ENCODE measurements around the gene ATP6V0C.
"Not testable (repeated sequence)": the region's sequence is repeated elsewhere in the genome, so short reads cannot be mapped to it uniquely, and the experiment has no call there.

ATP6V0C gene

DNA sequence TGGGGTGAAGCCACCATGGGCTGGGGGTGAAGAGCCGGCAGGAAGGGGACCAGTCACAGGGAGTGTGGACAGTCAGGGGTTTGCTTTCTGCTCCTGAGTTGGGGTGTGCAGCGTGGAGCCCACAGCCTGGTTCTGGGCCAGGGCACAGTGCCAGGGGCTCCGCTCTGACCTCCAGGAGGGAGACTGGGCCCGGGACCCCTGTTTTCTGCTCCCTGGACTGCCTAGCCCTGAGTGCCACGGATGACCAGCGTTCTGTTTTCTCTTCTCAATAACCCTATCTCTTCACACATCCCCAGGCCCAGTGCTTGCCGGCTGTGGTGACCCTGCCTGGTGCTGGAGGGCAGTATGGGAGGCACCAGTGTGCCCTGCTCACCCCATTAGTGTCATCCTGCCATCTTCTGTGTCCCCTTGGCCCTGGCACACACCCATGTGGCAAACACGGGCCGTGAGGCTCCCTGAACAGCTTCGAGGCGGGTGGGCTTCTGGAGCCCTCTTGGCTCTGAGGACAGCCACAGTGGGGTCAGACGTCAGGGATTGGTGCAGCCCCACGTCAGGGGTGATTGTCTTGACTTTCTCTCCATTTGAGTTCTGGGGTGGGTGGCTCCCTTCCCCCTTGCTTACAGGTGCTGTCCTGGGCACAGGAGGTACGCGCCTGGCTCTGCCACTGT, 16.3 kb downstream of the ATP6V0C start:
- DNase-seq, result no peak

DNA sequence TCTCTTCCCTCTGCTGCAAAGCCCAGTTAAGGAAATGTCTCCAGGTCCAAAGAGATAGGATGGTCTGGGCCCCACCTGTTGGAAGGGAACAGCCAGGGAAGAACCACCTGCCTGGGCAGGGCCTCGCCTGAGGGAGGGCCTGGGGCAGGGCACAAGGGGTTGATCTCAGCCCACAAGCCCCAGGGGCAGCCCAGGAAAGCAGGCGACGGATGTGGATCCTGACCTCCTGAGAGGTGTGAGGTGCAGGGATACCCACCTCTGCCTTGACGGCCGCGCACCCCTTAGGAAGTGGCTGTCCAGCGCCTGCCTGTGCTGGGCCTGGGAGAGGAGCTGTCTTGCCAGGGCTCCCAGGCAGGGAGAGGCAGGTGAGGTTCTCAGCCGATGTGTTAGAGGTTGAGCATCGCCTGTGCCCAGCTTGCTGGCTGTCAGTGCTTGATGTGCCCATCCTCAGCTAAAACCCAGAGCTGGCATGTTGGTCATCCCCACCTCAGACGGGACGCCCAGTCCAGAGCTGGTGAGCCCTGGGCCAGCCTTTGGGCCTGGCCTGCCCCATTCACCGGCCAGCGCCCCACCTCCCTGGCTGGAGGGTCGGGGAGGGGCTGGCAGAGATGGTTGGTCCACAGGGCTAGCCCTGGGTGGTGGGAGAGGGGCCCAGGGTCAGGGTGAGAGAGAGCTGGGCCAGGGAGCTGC, 17.0 kb downstream of the ATP6V0C start:
- DNase-seq, result no peak

DNA sequence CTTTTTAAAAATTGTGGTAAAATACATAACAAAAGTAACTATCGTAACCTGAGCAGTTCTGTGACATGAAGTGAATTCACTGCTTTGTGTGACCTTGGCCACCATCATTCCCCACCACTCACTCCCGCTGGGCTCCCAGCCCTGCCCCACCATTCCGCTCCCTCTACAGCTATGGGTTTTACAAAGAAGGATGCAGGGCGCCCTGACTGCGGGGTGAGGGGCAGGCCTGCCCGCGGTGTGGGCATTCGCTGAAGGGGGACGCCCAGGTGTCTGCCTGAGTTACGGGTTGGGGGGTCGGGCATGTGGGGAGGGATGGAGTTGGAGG, 17.6 kb downstream of the ATP6V0C start, which contains the start of gene CEMP1:
TSS of gene CEMP1 (minus strand) at position 38 of the 325 bp plus-strand sequence. CDS start 335 bp downstream, outside the sequence.
- no peak for DNase-seq

DNA sequence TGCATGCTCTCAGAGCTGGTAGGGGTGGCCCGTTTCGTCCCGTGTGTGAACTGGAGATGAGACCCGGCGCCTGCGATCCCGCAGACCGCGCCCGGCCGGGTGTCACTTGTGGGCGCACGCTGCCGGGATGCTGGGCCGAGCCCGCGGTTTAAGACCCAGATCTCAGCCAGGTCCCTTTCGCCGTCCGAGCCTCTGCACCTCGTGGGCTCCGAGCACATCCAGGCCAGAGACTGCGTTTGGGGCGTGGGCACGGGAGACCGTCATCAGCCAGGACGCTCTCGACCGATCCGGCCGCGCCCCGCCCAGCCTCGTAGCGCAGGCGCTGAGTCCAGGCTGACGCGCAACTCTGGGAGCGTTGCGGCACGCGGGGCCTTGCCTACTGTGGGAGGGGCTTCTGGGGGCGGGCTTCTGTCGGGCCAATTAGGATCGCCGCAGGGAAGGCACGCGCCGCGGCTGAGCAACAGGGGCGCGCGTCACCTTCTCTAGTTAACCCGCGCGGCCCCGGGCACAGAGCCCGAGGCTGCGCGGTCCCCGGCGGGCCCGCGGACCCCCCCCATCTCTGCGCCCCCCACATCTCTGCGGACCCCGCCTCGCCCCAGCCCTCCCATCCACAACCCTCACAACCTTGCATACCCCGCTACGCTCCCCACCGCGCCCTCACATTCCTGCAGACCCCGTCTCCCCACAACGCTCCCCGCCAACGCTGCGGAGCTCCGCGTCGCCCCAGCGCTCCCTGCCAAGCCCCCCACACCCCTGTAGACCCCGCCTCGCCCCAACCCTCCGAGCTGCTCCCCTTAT, 18.1 kb downstream of the ATP6V0C start:
- peak; percentile 98 for DNase-seq

DNA sequence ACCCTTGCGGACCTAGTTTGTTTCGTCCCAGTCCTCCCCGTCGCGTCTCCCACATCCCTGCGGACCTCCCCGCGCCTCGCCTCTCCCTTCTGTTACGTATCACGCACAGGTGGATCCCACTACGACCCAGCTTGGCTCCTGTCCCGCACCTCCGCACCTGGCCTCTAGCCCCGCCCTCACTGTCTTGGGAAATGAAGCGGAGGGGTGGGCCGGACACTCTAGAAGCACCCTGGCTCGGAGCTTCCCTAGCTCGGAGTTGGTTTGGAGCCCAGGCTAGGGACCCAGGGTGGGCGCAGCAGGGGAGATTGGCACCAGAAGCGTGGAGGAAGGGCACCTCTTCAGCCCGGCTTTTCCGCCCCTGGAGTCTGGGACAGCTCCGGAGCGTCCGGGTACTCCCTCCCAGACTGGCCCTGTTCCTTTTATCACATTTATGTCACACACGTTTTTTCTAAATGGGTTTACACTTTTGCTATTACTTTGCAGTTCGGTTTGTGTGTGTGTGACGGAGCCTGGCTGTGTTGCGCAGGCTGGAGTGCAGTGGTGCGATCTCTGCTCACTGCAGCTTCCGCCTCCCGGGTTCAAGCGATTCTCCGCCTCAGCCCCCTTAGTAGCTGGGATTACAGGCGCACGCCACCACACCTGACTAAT, 18.9 kb downstream of the ATP6V0C start:
- peak; percentile 63 for DNase-seq

DNA sequence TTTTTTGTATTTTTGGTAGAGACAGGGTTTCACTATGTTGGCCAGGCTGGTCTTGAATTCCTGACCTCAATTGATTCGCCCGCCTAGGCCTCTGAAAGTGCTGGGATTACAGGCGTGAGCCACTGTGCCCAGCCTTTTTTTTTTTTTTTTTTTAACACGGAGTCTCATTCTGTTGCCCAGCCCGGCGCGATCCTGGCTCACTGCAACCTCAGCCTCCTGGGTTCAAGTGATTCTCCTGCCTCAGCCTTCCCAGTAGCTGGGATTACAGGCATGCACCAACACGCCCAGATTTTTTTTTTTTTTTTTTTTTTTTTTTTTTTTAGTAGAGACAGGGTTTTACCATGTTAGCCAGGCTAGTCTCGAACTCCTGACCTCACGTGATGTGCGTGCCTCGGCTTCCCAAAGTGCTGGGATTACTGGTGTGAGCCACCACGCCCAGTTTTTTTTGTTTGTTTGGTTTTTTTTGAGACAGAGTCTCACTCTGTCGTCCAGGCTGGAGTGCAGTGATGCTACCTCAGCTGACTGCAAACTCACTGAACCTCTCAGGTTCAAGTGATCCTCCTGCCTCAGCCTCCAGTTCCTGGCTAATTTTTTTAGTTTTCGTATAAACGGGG, 19.5 kb downstream of the ATP6V0C start:
- DNase-seq, result not testable (repeated sequence)

DNA sequence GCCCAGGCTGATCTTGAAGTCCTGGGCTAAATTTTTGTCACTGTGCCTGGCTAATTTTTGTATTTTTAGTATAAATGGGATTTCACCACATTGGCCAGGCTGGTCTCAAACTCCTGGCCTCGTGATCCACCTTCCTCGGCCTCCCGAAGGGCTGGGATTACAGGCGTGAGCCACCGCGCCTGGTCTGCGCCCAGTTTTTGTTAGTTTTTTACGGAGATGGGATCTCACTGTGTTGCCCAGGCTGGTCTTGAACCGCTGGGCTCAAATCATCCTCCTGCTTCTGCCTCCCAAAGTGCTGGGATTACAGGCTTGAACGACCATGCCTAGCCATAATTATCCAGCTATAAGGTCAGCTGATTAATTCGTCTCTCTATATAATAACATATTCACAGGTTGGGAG, 20.2 kb downstream of the ATP6V0C start:
- no peak for DNase-seq

DNA sequence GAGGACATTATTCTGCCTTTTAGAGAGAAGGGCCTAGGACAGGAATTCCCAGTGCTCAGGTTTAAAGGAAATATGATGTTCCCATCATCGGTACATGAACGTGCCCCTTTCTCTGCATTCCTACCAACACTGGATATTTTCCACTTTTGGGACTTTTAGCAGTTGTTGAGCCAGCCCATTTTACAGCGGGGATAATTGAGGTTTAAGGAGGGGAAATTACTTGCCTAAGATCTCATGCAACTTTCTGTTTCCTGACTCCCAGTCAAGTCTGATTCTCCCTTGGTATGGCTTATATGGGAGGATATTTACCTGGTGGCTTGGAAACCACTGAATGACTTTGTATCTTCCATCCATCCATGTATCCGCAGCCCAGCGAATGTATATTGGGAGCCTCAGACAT, 20.6 kb downstream of the ATP6V0C start:
- not testable (repeated sequence) for DNase-seq

DNA sequence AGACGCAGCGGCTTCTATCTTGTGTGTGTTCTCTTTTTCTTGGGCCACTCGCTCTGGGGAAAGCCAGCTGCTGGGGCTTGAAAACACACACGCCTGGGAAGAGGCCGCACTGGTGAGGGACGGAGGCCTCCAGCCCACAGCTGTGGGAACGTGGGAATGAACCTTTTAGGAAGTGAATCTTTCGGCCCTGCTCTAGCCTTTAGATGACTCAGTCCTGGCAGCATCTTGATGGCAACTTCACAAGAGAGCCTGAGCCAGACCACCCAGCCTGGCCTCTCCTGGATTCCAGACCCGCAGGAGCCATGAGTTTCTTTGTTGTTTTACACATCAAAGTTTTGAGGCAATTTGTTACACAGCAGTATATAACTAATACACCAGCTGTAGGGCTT, 21.9 kb downstream of the ATP6V0C start:
- DNase-seq, result no peak

DNA sequence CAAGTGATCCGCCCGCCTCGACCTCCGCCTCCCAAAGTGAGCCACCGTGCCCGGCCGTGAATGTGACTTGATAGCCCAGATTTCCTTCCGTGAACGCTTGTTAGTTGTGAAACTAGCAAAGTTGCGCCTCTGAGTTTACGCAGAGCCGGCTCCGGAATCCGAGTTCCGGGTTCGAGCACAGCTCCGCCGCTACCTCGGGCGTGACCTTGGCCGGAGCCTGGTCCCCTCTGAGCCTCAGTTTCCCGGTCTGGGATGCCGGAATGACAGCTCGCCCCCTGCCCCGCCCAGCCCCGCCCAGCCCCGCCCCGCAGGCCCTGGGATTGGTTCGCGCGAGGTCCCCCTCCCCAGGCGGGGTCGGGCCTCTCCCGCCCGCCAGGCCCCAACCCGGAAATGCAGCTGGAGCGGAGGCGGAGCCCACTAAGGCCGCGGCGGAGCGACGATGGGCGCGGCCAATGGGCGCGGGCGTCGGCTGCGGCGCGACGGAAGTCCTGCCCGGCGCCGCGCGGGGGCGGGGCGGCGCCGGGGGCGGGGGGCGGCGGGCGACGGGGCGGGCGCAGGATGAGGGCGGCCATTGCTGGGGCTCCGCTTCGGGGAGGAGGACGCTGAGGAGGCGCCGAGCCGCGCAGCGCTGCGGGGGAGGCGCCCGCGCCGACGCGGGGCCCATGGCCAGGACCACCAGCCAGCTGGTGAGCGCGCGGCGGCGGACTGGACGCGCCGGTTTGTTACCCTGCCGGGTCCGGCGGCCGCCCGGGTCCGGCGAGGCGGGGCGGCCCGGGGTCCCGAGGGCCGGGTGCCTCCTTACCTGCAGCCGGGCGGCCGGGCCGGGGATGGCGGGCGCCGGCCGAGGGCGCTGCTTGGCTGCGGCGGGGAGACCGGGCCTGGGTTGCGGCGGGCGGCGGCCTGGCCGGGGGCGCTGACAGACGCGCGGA, 24.0 kb downstream of the ATP6V0C start, which contains the start of gene PDPK1:
TSS of gene PDPK1 (plus strand) at position 571 of the 929 bp plus-strand sequence. CDS start at position 663, 92 bp downstream.
- peak; percentile 93 for DNase-seq

DNA sequence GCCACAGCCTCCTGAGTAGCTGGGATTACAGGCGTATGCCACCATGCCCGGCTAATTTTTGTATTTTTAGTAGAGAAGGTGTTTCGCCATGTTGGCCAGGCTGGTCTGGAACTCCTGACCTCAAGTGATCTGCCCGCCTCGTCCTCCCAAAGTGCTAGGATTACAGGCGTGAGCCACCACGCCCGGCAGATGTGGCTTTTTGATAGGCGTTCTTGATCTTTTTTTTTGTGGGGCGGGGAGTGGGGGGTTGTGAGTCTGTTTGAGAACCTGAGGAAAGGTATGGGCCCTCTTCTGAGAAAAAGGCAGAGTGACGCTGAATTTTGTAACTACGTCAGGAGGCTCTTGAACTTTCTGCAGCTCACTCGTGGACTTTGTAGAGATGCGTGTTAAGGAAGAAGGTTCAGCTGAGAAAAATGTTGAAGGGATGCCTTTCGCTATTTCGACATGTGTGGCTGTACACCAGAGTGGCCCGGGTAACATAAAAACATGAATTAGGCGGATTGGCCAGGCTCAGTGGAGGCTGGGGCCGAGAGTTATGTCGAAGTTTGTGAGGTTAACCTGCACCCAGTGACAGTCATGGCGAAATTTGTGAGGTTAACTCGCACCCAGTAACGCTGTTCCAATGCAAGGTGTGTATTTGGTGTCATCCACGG, 25.6 kb downstream of the ATP6V0C start:
- not testable (repeated sequence) for DNase-seq

DNA sequence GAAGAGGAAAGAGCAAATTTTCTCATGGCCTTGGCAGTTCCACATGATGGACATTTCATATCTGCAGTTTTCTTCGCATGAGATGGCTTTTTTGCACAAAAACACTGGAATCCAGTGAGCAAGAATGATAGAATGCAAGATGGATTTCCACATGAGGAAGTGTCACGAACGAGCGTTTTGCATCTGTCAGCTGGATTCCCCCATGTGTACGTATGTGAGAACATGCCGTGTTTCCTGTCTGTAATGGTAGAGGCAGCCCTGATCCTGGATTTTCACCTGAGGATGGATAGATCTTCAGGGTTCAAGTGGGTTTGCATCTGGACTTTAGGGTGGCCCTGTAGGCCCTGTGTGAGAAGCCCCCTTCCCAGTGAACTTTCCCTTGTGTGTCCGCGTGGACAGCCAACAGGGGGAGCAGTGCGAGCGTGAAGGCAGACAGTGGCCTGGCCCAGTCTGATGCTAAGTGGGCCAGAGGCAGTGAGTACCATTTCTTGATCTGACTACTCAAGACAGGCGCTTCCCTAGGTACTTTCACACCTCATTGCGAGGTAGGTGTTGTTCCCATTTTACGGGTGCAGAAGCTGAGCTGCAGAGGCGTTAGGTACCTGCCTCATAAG, 26.2 kb downstream of the ATP6V0C start:
- DNase-seq, result peak; percentile 51

DNA sequence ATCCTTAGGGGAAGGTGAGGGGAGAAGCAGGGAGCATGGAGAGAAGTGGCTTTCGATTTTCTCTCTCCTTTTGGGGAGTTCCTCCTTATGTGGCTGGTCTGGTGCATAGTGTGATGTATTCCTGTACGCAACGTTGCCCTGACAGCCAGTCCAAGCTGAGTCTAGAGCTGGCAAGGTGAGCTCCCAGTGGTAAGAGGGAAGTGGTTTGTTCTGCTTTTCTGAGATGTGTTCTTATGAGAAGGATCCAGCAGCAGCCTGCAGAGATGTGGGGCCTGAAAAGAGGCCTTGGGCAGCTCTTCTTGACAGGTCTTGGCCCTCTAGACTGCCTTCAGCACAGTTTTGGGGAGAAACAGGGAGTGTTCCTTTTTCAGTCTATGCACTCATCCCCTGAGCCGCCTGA, 27.2 kb downstream of the ATP6V0C start:
- not testable (repeated sequence) for DNase-seq

DNA sequence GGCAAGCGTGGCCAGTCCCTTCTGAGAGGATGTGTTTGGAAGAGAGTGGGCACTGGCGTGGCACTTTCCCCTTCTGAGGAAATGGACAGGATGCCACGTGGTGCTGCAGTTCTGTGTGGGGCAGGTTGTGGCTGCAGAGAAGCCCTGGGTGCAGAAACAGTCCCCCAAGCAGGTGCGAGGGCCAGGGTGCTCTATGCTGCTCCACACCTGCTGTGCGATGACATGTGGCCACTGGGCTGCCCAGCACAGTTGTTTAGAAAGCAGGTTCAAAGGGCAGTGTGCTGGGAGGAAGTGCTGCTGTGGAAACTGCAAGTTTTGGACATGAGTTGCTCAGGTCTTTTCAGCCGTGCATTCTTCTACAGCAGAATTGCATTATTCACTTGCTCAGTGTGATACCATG, 27.7 kb downstream of the ATP6V0C start:
- not testable (repeated sequence) for DNase-seq

DNA sequence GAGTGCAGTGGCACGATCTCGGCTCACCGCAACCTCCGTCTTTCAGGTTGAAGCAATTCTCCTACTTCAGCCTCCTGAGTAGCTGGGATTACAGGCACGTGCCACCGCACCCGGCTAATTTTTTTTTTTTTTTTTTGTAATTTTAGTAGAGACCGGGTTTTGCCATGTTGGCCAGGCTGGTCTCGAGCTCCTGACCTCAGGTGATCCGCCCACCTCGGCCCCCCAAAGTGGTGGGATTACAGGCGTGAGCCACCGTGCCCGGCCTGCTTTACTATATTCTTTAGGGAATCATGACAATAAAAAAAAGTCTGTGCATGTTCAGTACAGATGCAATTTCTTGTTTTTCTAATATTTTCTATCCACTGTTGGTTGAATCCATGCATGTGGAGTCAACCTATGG, 30.0 kb downstream of the ATP6V0C start:
- not testable (repeated sequence) for DNase-seq

DNA sequence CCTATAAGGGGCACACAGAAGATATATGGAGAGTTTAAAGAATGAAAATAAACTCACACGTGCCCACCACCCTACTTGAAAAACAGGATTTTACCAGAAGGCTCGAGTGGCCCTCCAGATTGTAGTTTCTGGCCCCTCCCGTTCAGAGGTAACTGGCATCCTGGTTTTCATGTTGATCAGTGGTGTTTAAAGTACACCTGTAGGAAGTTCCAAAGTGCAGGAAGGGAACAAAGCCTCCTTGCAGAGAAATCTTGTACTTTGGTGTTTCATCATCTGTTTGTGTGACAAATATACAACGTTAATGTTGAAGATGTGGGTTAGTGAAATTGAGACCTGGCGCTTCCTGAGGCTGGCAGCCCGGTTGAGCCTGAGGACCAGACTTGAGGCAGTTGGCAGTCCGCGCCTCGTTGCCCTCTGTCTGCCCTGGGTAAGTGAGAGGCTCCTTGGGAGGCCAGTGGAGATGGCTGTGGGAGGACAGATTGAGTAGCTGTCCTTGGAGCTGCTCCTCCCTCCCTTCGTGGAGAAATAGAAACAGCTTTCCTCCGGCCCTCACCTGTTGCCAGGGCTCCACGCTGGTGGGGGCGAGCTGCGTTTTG, 36.6 kb downstream of the ATP6V0C start:
- DNase-seq, result not testable (repeated sequence)

DNA sequence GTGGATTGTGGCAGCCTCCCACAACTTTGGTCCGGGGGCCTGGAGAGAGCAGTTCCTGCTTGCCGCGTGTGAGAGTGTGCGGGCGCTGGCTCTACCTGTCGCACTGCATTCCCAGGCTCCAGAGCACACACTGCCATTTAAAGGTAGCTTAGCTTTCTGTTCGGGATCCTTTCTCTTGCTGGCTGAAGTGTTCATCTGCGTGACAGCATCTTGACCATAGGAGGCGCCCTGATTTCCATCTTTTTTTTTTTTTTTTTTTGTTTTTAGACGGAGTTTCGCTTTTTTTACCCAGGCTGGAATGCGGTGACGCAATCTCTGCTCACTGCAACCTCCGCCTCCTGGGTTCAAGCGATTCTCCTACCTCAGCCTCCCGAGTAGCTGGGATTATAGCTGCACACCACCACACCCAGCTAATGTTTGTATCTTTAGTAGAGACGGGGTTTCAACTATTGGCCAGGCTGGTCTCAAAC, 37.7 kb downstream of the ATP6V0C start:
- DNase-seq, result not testable (repeated sequence)

DNA sequence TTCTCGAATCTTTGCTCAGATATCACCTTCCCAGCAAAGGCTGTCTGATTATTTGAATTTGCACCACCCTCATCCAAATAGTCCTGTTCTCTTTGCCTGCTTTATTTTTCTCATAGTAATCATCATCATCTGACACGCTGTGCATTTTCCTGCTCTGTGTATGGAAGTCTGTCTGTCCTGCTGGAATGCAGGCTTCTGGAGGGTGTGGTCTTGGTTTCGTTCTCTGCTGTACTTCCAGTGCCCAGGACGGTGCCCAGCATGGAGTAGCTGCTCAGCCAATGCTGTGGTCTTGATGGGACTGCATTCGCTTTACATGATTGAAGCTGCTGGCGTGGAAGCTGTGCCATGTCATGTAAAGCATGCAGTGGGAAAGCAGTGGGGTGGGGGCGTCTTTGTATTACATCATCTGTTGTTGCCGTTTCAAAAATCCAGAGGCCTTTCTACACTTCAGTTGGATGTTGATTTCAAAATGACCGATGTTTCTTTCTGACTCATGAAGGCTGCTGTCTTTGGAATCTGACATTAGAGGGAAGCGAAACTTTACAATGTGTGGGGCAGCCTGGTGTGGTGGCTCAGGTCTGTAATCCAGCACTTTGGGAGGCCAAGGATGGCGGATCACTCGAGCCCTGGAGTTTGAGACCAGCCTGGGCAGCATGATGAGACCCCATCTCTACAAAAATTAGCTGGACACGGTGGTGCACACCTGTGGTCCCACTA, 41.1 kb downstream of the ATP6V0C start:
- DNase-seq, result not testable (repeated sequence)

DNA sequence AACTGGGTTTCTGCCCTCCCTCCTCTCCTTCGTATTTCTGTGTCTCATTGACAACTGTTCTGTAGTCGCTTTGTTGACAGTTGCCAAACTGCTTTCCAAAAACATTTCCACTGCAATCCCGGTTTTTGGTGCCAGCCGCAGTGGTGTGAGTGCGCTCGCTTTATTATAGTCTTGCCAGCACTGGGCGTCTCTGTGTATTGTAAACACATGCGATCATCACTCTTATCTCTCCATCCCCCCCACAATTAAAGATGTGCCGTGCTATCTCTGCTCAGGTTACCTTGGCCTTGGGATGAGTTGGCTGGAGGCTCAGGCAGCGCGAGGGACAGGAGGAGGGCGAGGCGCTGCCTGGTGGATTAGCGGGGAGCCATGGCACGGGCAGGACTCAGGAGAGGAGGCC, 43.4 kb downstream of the ATP6V0C start:
- not testable (repeated sequence) for DNase-seq
